ENCODE measurements around the gene ATP1A1. TPM values are rescaled to one million over a fixed set of nuclear protein-coding genes. Genes with fewer than 3 reads are reported as not detected.

ATP1A1 gene
- total RNA-seq, 4 donors from 2014 or later, result 90.9 to 208 (median 174) TPM

DNA sequence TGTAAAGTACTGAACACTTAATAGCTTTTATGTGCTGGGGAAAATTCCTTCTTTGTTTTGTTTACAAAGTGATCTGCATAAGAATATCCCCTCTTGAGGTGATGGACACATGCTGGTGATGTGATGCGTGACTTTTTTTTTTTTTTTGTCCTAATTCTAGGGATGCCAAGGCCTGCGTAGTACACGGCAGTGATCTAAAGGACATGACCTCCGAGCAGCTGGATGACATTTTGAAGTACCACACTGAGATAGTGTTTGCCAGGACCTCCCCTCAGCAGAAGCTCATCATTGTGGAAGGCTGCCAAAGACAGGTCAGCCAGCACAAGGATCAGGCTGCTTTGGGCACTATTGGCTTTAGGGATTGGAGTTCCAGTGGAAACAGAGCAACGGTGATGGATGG, 24.7 kb downstream of the ATP1A1 start:
- no peak for ATAC-seq
- Histone ChIP-seq H3K27me3 (no peaks in the 10 kb centered on the region), H3K4me3 (no peak overlapping the region), H3K27ac (no peak overlapping the region), H3K9me3 (no peaks in the 10 kb centered on the region), H3K36me3 (peaks cover 8 to 100% of the 10 kb centered on the region in 2 donors), H3K4me1 (no peaks in the 10 kb centered on the region)
- WGBS, 2 donors (ENCODE audit: low coverage in 1 of 2), result 82 to 85% methylated on average over 2 to 5 of the region's 5 CpGs
- no peak for TF ChIP-seq EP300 (IDR thresholded peaks at IDR 0.05)
- TF ChIP-seq, protein P1, sequence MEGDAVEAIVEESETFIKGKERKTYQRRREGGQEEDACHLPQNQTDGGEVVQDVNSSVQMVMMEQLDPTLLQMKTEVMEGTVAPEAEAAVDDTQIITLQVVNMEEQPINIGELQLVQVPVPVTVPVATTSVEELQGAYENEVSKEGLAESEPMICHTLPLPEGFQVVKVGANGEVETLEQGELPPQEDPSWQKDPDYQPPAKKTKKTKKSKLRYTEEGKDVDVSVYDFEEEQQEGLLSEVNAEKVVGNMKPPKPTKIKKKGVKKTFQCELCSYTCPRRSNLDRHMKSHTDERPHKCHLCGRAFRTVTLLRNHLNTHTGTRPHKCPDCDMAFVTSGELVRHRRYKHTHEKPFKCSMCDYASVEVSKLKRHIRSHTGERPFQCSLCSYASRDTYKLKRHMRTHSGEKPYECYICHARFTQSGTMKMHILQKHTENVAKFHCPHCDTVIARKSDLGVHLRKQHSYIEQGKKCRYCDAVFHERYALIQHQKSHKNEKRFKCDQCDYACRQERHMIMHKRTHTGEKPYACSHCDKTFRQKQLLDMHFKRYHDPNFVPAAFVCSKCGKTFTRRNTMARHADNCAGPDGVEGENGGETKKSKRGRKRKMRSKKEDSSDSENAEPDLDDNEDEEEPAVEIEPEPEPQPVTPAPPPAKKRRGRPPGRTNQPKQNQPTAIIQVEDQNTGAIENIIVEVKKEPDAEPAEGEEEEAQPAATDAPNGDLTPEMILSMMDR (IDR thresholded peaks at IDR 0.05), result no peak
- TF ChIP-seq POLR2AphosphoS5 (IDR thresholded peaks at IDR 0.05), result no peak
- TF ChIP-seq POLR2A (IDR thresholded peaks at IDR 0.05), result no peak

DNA sequence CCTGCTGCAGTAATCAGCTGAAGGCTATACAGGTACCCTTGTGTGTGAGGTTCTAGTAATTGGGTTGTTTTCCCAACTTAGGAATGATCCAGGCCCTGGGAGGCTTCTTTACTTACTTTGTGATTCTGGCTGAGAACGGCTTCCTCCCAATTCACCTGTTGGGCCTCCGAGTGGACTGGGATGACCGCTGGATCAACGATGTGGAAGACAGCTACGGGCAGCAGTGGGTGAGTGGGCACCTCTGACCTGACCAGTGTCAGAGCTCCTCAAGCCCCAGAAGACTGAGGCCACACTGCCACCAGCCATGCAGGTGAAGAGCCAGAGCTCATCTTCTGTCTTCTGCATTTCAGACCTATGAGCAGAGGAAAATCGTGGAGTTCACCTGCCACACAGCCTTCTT, 27.7 kb downstream of the ATP1A1 start:
- H3K4me1 ChIP-seq, result peaks cover 0 to 21% (median 10%) of the 10 kb centered on the region in 3 donors
- peaks cover 8 to 100% of the 10 kb centered on the region in 2 donors for H3K36me3 ChIP-seq
- H3K27ac ChIP-seq, result no peak overlapping the region
- TF ChIP-seq, protein P1 (IDR thresholded peaks at IDR 0.05), result no peak
- TF ChIP-seq POLR2AphosphoS5 (IDR thresholded peaks at IDR 0.05), result no peak
- no peak for TF ChIP-seq POLR2A (IDR thresholded peaks at IDR 0.05)
- TF ChIP-seq EP300 (IDR thresholded peaks at IDR 0.05), result no peak
- no peaks in the 10 kb centered on the region for H3K27me3 ChIP-seq
- 83 to 88% methylated on average over 1 to 3 of the region's 6 CpGs for WGBS, 2 donors (ENCODE audit: low coverage in 1 of 2)
- H3K9me3 ChIP-seq, result no peaks in the 10 kb centered on the region
- no peak for ATAC-seq
- H3K4me3 ChIP-seq, result no peak overlapping the region

GRCh38 chr1:116401646-116402176, 28.7 kb downstream of the ATP1A1 start:
- no peak for ATAC-seq

GRCh38 chr1:116402333-116402732, 29.3 kb downstream of the ATP1A1 start:
- WGBS, 2 donors (ENCODE audit: low coverage in 1 of 2), result 78 to 90% methylated on average over 2 to 3 of the region's 3 CpGs
- peaks cover 8 to 100% of the 10 kb centered on the region in 2 donors for H3K36me3 ChIP-seq
- peaks cover 0 to 29% (median 10%) of the 10 kb centered on the region in 3 donors for H3K4me1 ChIP-seq
- TF ChIP-seq POLR2AphosphoS5 (IDR thresholded peaks at IDR 0.05) (no peak), EP300 (IDR thresholded peaks at IDR 0.05) (no peak), POLR2A (IDR thresholded peaks at IDR 0.05) (no peak)
- TF ChIP-seq, protein P1 (IDR thresholded peaks at IDR 0.05), result no peak
- no peak overlapping the region for H3K4me3 ChIP-seq
- H3K27me3 ChIP-seq, result no peaks in the 10 kb centered on the region
- no peak for ATAC-seq
- no peak overlapping the region for H3K27ac ChIP-seq
- H3K9me3 ChIP-seq, result no peaks in the 10 kb centered on the region

More at GRCh38 chr1:116401646-116402176, 28.7 kb downstream of the ATP1A1 start:
- 100% methylated on average over 2 of the region's 3 CpGs; no CpG with 5 or more reads in 1 of the 2 donors for WGBS, 2 donors (ENCODE audit: low coverage in 1 of 2)
- TF ChIP-seq POLR2A (IDR thresholded peaks at IDR 0.05) (no peak), POLR2AphosphoS5 (IDR thresholded peaks at IDR 0.05) (no peak), EP300 (IDR thresholded peaks at IDR 0.05) (no peak)
- TF ChIP-seq, protein P1 (IDR thresholded peaks at IDR 0.05), result no peak
- H3K36me3 ChIP-seq, result peaks cover 8 to 100% of the 10 kb centered on the region in 2 donors
- H3K9me3 ChIP-seq, result no peaks in the 10 kb centered on the region
- H3K4me1 ChIP-seq, result peaks cover 0 to 29% (median 10%) of the 10 kb centered on the region in 3 donors
- H3K4me3 ChIP-seq, result no peak overlapping the region
- H3K27ac ChIP-seq, result no peak overlapping the region
- H3K27me3 ChIP-seq, result no peaks in the 10 kb centered on the region

DNA sequence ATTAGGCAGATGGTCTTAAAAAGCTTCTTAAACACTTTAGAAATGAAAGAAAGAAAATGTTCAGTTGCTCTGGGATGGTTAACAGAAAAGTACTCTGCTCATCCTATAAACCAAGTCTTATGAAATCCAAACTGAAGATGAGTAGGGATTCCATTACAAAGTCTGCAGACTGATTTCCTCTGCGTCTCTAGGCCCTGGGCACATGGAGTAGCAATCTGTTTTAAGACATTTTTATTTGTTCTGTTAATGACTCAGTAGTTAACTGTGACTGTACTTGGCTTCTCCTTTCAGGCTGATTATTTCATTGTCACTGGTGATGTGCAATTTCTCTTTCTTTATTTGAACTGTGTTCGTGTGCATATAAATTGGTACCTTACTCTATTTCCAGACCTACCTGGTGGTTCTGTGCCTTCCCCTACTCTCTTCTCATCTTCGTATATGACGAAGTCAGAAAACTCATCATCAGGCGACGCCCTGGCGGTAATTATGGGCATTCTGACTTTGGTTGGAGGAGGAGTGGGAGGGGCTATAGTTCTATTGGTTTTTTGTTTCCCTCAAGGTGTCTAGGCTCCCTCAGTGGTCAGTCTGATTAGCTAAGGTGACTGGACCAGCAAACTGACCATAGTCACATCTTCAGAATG, 30.6 kb downstream of the ATP1A1 start:
- H3K4me3 ChIP-seq, result no peak overlapping the region
- H3K27me3 ChIP-seq, result no peaks in the 10 kb centered on the region
- H3K36me3 ChIP-seq, result peaks cover 0 to 98% of the 10 kb centered on the region in 2 donors
- ATAC-seq, result no peak
- WGBS, 2 donors (ENCODE audit: low coverage in 1 of 2), result 83% methylated on average over 2 to 7 of the region's 7 CpGs
- H3K9me3 ChIP-seq, result no peaks in the 10 kb centered on the region
- peaks cover 0 to 29% (median 10%) of the 10 kb centered on the region in 3 donors for H3K4me1 ChIP-seq
- TF ChIP-seq, protein P1 (IDR thresholded peaks at IDR 0.05), result no peak
- TF ChIP-seq POLR2AphosphoS5 (IDR thresholded peaks at IDR 0.05), result no peak
- no peak for TF ChIP-seq POLR2A (IDR thresholded peaks at IDR 0.05)
- no peak for TF ChIP-seq EP300 (IDR thresholded peaks at IDR 0.05)
- H3K27ac ChIP-seq, result peak overlapping the region in 1 of 4 donors; percentile 69

All from gastroesophageal sphincter (tissue), 4 donors.